ENCODE measurements around the gene GFOD2.
"Not testable (repeated sequence)": the region's sequence is repeated elsewhere in the genome, so short reads cannot be mapped to it uniquely, and the experiment has no call there.

Gene GFOD2, protein sequence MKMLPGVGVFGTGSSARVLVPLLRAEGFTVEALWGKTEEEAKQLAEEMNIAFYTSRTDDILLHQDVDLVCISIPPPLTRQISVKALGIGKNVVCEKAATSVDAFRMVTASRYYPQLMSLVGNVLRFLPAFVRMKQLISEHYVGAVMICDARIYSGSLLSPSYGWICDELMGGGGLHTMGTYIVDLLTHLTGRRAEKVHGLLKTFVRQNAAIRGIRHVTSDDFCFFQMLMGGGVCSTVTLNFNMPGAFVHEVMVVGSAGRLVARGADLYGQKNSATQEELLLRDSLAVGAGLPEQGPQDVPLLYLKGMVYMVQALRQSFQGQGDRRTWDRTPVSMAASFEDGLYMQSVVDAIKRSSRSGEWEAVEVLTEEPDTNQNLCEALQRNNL

DNA sequence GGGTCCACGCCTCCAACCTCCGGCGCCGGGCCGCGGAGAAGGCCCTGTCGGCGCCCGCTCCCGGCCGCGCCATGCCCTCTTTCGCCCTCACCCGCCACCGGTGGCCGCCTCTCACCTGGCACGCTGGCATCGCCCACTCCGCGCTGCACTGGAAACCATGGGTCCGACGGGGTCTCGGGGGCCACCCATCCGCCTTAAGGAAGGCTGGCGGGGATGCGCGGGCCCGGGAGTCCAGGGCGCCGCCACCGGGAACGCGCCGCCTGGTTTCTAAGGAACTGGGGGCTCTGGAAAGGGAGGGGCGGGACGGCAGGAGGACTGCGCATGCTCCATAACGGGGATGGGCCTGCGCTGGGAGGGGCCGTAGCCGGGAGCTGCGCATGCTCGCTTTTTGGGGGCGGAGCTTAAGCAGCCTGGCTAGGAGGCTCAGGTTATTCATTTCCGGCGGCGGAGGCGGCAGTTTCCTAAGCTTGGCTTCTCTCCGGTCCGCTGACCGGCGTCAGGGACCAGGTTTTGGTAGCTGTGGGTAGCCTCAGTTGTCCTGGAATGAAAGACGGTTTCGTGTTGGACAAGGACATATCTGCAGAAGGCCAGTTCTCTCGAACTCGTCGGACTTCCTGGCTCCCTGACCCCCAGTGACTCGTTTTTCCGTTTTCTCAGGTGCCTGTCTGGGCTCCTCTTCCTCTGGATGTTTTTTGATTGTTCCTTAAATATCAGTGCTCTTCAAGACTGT, at the start of gene GFOD2:
Gene GFOD2 (minus strand): TSS at position 269 of the 730 bp plus-strand sequence. CDS start 33,601 bp downstream, outside the sequence.
- DNase-seq (ENCODE audit: low read depth in 3 of 3), result peak; percentile 97 to 99 (median 99)

DNA sequence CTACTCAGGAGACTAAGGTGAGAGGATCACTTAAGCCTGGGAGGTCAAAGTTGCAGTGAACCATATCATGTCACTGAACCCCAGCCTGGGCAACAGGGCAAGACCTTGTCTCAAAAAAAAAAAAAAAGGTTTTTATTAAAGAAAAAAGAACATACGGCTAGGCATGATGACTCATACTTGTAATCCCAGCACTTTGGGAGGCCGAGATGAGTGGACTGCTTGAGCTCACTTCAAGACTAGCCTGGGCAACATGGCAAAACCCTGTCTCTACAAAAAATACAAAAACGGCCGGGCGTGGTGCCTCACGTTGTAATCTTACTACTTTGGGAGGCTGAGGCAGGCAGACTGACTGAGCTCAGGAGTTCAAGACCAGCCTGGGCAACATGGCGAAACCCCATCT, 48.8 kb upstream of the GFOD2 start:
- DNase-seq (ENCODE audit: low read depth in 3 of 3), result no peak

DNA sequence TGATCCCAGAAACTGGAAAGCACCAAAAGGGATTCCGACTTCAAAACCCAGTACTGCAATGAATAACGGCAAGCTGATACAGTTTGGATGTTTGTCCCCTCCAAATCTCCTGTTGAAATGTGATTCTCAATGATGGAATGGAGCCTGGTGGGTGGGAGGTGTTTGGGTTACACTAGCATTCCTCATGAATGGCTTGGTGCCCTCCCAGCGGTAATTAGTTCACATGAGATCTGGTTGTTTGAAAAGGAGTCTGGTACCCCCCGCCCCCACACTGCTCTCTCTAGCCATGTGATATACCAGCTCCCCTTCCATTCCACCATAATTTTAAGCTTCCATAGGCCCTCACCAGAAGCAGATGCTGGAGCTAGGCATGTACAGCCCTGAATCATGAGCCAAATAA, 47.2 kb upstream of the GFOD2 start:
- no peak for DNase-seq (ENCODE audit: low read depth in 3 of 3)

- no peak for DNase-seq (ENCODE audit: low read depth in 3 of 3)
These were observed 45.1 kb upstream of the GFOD2 start for GRCh38 chr16:67764158-67764667.

DNA sequence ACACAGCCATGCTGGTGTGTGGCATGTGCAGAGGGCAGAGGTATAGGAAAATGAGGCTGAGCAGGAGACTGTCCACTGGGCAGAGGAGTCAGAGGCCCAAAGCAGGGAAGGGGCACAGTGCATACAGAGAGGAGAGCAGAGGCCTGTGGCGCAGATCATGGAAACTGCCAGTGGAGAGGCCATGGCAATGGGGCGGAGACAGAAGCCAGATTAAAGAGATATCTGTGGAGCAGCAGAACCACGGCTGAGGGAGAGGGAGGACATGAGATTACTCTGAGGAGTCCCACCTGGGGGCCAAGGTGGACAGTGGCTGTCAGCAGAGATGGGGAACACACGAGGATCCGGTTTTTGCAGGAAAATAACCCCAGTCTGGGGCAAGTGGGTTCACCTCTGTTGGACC, 44.0 kb upstream of the GFOD2 start:
- no peak for DNase-seq (ENCODE audit: low read depth in 3 of 3)

GRCh38 chr16:67762385-67762784, 43.3 kb upstream of the GFOD2 start:
- DNase-seq (ENCODE audit: low read depth in 3 of 3), result no peak

DNA sequence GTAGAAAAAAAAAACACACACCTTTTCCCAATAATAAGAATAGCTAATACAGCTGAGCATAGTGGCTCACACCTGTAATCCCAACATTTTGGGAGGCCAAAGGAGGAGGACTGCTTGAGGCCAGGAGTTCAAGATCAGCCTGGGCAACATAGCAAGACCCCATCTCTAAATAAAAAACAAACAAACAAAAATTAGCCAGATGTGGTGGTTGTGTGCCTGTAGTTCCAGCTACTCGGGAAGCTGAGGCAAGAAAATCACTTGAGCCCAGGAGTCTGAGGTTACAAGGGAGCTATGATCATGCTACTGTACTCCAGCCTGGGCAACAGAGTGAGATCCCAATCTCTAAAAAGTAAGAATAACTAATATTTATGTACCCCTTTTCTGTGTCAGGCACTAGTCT, 42.8 kb upstream of the GFOD2 start:
- DNase-seq (ENCODE audit: low read depth in 3 of 3), result no peak

DNA sequence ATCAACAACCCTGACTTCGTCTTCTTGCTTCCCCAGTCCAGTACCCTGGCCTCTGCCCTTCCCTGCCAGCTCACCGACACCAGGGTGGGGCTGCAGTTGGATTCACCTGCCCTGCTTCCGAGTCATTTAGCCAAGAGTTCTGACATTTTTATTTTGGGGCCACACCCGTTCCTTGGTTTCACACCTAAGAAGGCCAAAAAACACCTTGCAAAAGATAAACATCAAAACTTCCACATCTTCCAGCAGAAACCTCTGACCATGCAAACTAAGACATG, 41.8 kb upstream of the GFOD2 start:
- DNase-seq (ENCODE audit: low read depth in 3 of 3), result no peak

GRCh38 chr16:67760206-67760955, 41.3 kb upstream of the GFOD2 start:
- no peak for DNase-seq (ENCODE audit: low read depth in 3 of 3)

GRCh38 chr16:67758966-67759365, 39.9 kb upstream of the GFOD2 start:
- no peak for DNase-seq (ENCODE audit: low read depth in 3 of 3)

- DNase-seq (ENCODE audit: low read depth in 3 of 3), result no peak
These were observed 38.9 kb upstream of the GFOD2 start for GRCh38 chr16:67758006-67758405.

DNA sequence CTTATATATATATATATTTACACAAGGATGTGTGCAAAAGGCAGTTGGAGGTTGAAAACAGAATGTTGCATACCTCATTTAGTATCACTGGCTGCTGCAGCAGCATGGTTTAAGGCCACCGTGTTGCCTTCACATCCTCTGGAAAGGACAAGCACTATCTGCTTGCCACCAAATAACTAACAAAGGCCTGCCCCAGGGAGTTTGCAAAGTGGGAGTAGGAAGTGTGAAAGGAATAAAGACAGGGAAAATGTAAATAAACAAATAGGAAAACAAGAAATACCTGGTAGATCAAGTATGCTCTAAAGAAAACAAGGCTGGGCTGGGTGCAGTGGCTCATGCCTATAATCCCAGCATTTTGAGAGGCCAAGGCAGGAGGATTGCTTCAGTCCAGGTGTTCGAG, 33.5 kb upstream of the GFOD2 start:
- no peak for DNase-seq (ENCODE audit: low read depth in 3 of 3)

GRCh38 chr16:67751331-67751730, 32.2 kb upstream of the GFOD2 start:
- DNase-seq (ENCODE audit: low read depth in 3 of 3), result not testable (repeated sequence)

- no peak for DNase-seq (ENCODE audit: low read depth in 3 of 3)
These were observed 31.4 kb upstream of the GFOD2 start for GRCh38 chr16:67750466-67750865.

DNA sequence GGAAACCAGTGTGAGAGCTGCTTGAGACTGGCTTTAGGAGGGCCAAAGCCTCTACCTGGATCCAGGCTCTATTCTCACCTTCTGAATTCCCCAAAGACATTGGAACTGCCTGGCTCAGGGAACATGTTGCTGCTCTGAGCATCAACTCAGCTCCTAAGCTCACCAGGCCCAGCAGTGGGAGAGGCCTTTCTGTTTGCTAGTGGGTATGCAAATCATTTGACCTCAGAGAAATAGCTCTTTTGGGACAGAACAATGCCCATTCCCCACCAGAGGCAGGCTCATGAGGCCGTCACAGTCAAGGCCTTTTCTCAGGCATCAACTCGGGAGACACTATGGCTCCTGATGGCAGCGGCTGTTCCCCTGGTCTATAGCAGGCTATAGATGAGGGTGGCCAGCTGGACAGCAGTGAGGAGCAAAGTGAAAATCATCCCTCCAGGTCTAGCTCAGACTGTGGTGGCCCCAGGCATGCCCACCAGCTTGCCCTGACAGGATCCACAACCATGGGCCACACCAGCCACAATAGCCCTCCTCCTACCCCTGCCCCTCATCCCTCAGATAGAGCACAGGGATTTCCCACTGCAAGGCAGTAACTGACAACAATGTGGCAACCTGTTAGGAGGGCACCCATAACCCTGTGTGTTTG, 30.4 kb upstream of the GFOD2 start:
- DNase-seq (ENCODE audit: low read depth in 3 of 3), result no peak

- DNase-seq (ENCODE audit: low read depth in 3 of 3), result no peak
These were observed 29.7 kb upstream of the GFOD2 start for GRCh38 chr16:67748834-67749233.

DNA sequence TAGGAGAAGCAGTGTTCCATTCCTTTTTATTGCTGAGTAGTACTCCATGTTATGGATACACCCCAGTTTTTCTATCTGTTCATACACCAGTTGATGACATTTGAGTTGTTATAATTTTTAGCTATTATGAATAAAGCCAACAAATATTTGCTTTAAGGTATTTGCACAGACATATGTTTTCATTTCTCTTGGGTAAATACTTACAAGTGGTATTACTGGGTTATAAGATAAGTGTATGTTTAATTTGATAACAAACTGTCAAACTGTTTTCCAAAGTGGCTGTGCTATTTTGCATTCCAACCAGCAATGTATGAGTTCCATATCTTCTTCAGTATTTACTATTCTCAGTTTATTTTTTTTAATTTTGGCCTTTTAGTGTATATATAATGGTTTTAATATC, 27.7 kb upstream of the GFOD2 start:
- no peak for DNase-seq (ENCODE audit: low read depth in 3 of 3)

DNA sequence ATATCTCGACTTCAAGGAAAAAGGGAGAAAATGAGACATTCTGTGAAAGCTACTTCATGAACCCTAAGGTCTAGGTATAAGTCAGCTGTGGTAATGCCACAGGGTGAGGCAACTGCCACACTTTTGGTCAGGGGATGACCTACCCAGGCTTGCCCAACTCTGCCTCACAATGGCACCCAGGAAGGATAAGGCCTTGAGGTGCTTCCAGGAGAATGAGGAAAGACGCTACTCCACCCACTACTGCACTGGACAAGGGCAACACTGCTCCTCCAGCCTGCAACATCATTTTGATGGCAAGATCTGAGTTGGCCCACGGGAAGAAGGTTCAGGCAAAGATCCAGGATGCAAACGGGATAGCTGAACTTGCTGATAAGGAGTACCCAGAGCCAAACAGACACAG, 22.0 kb upstream of the GFOD2 start:
- no peak for DNase-seq (ENCODE audit: low read depth in 3 of 3)

- no peak for DNase-seq (ENCODE audit: low read depth in 3 of 3)
These were observed 21.3 kb upstream of the GFOD2 start for GRCh38 chr16:67740391-67740790.

- no peak for DNase-seq (ENCODE audit: low read depth in 3 of 3)
These were observed 17.7 kb upstream of the GFOD2 start for GRCh38 chr16:67736858-67737257.

- no peak for DNase-seq (ENCODE audit: low read depth in 3 of 3)
These were observed 15.7 kb upstream of the GFOD2 start for GRCh38 chr16:67734731-67735201.

Measured in stimulated activated CD4-positive, alpha-beta T cell treated with anti-CD3 and anti-CD28 coated beads, TNF-alpha, amount 100 ng/mL, for 24 hours (primary cell).